ENCODE measurements around the gene MRAS.

Gene MRAS

DNA sequence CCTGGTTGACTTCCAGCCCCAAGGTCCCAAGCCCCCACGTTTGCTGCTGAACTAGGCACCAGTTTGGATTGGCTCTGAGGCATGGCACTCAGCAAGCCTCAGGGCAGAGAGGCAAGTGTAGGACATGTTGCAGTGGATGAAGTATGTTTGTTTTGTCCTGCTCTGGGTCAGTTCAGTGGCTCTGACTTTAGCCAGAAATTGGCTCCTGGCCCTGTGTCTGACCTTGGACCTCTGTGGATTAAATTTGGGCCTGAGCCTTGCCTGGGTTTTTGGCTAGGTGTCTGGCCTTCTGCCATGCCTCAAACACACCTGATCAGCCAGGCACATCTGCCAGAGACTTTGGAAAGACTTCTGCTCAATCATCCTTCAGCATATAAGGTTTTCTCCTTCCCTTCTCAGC lies 3.6 kb upstream of the MRAS start:
- no peak for DNase-seq

DNA sequence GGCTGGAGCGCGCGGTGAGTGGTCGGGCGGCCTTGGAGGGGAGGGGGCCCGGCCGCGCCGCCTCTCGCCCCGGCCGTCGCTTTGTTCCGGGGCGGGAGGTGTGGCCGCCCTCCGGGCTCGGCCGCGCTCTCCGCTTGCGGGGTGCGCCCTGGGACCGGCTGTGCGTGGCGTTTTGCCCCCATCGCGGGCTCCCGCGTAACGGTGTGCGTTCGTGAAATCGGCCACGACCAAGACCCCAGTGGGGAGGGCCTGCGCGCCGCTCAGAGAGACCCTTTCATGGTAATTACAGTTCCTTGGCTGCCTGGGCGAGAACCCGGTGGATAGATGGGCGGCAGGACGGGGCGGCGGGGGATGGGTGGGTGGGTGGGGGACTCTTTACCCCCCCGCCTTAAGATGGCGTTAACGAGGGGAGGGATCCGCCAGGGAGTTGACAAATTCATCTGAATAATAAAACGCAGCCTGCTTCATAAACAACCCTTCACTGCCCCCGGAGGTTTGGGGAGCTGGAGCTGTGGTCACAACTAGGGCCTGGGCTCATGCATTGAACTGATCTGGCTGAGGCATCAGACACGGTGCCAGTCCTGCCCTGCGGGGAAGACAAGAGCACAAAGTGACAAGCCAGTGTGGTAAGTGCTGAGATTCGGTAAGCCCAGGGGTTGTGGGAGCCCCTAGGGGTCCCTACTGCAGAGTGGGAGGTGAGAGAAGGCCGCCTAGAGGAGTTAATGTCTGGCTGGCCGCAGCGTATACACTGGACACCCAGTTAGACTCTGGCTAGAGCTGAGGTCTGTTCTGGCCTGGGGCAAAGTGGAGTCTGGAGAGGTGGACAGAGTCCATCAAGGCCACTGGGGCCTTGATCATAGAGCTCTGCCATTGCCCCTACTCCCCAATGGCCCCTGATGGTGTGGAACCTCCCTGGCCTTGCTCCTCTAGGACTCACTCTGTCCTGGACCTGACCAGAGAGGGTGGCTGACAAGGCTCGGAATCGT lies 668 bp downstream of the MRAS start:
- DNase-seq = no peak

DNA sequence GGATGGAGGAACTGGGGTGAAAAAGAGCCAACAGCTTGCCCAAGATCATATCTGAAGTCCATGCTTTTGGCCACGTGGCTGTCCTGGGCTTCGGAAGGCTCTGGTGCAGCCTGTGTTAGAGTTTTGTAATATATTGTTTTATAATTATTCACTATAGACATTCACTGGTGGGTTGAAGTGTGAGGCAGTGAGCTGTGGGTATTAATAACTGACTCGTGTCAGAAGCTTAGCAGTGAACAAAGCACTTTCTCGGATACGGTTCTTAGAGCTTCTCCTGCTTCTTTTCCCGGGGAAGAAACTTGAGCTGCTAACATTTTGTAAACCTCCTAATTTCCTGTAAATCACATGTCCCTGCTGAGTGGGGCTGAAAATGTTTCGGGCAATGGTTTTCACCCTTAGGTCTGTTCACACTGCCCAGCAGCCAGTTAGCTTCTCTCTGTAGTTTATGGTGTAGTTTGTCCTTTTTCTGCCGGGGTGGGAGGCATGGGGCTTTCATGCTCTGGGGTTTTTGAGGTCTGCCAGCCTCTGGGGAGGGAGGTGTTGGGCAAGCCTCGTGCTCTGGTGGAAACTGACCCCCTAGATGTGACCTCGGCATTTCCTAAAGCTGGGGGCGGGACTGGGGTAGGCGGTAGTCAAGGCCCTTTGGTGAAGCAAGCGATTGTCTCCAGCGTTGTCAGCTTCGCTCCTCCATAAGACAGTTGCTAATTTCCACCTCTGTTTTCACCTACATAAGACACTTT lies 1.7 kb downstream of the MRAS start:
- DNase-seq = no peak

- DNase-seq = no peak
Measured at GRCh38 chr3:138351151-138351550, 2.8 kb downstream of the MRAS start.

DNA sequence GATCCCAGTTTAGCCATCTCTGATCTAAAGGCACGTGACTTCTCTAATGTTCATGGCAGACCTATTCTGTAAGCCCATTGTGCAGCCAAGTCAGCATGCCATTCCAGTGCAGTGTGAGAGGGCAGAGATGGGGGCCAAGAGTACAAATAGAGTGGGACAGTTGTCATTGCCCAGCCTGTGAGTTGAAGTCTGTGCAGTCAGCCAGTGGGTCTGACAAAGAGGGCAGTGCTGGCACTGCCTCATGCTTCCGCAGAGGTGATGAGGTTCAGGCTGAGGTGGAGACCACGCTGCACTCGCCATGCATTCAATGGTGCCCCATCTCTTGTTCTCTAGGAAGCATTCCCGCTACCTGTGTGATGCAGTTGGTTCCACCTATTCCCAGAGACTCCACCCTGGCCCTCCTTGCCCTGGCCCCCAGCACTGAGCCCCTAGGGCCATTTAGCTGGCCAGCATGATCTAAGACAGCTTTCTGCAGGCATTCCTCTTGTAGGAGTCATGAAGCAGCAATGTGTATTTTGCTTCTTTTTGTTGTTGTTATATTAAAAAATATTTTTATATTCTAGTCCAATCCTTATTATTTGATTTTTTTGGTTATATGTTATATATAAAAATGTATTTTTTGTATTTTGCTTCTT lies 3.7 kb downstream of the MRAS start:
- DNase-seq = no peak

- no peak for DNase-seq
Measured at GRCh38 chr3:138354376-138354775, 6.0 kb downstream of the MRAS start.

DNA sequence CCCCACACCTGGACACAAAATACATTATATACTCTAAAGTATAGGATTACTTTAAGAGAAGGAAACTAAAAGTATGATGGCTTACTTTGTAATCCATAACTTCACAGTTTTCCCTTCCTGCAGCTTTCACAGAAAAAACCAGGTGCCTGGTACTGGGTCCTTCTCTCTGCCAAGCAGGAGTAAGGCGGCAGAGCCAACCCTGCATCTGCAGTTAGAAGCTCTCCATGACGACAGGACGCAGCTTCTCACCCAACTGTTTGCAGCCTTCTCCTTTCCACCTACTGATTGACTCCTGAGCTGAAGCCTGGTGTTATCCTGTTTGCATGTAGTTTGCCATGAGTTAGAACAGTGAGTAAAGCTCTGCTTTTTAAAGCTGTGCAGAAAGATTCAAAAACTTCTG lies 6.7 kb downstream of the MRAS start:
- no peak for DNase-seq

DNA sequence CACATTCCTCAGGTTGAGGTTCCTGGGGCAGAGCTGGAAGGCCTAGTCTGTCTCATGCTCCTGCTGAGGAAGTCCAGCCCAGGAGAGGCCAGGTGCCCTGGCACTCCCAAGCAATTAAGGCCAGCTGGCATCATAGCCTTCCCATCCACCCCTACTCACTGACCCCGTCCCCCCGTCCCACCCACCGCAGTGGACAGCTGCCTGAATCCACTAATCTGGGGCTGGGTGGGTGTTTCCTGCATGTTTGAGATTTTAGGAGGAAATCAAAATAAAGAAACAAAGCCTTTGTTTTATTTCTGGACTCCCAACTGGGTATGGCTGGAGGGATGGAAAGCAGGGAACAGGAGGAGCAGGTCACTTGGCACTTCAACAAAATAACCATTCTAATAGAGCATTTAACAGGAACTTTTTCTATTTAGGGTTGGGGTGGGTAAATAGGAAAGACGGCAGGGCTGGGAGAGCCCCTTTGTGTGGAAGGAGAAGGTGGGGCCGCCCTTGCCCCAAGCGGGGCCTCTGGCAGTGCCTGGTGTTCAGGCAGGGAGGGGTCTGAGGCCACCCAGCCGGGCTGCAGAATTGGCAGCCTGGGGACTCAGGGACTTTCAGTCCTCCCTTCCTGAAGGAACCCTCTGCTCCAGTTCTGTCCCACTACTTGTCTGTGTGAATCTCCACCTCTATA lies 8.5 kb downstream of the MRAS start:
- no peak for DNase-seq

DNA sequence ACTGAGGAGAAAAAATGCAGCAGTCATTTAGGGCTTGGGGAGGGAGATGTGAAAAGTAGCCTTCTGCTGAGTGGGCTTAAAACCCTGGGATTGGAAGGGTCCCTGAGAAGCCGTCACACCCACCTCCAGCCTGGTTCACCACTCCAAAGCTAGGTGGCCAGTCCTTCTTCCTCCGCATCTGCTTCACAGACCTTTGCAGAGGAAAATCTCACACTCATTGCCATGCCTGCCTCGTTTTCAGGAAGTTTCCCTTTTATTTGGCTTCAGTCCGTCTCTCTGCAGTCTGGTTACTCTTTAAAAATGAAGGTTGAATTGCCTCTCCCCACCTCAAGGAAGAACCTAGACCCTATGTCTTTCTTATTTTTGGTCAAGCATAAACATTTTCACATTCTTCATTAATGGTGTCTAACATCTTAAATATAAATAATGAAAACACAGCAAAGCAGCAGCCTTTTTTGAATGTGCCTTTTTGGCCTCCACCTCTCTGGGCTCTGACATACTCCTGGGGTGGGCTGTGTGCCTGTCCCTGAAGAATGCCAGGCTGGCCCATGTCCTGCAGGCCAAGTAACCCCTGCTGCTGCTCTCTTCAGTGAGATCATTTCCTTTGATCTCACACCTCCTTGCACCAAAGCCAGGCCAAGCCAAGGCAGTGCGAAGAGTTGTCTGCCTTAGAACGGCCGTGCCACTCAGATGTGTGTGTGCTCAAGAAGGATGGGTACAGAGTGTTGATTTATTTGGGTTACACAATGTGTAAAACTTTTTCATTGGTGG lies 11.0 kb downstream of the MRAS start:
- DNase-seq = no peak

DNA sequence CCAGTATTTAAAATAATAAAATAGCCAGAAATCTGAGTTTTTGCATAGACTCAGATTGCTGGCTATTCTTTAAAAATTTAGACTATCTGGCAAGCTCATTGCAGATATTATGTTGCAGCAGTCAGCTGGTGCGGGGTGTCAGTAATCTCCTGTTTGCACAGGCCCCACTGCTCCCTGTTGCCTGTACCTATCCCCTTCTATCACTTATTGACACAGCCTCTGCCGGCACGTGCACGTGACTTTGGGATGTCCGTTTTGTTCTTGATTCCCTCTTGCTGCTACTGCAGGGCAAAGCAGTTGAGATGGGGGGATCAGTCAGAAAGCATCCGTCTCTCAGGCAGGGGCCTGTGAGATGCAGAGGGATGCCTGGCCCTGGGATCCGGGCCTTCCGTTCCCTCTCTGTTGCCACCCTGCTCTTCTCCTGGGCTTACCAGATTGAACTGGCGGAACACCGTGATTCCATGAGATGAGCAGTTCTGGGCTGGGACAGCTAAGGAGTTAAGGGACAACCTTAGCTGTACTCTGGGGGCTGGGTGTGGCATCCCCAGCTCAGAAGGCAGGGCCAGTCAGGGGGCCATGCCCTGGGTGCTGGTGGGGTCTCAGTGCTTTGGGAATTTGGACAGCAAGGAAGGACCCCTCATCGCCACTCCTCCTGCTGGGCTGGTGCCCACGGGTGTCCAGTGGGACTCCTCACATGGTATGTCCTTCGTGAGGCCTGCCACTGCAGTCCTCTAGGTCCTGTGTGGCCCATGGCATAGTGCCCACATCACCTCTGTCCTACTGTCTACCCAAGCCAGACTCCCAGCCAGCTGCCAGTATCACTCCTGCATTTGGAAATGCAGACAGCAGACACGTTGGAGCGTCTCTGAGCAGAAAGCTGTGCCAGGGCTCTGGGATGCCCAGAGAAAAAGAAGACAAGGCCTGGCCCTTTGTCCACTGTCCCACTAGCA lies 11.8 kb downstream of the MRAS start:
- no peak for DNase-seq

GRCh38 chr3:138360869-138361525 lies 12.6 kb downstream of the MRAS start:
- no peak for DNase-seq

- no peak for DNase-seq
Measured at GRCh38 chr3:138361561-138361971, 13.2 kb downstream of the MRAS start.

DNA sequence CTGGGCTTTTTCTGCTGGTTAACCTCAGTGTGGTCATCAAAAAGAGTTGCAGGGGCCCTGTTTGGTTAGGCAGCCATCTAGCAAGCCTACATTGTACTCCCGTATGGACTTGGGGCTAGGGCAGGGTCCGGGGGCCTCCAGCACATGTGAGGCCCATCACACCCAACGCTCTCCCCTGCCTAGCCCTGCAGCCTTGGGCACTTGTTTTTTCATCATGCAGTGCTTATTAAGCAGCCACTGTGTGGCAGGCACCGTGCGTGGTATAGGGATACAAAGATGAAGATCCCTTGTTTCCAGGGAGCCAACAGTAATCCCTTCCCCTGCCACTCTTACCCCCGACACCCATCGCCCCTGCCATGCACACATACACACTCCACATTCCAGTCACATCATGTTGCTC lies 14.2 kb downstream of the MRAS start:
- no peak for DNase-seq

DNA sequence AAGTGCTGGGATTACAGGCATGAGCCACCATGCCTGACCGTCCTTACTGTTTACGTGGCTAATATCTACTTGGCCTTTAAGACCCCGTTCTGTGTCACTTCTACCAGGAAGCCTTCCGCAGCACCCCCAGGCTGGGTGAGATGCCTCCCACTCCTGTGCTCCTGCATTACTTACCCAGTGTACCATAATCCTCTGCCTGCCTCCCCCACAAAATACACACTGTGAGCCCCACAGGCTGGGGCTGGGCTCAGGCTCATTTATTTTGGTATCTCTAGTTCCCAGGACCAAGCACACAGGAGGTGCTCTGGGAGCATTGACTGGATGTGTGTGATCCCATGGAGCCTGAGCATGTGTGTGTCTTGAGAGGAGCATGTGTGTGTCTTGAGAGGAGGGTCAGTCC lies 14.9 kb downstream of the MRAS start:
- DNase-seq = no peak

- DNase-seq = no peak
Measured at GRCh38 chr3:138364356-138365252, 16.2 kb downstream of the MRAS start.

DNA sequence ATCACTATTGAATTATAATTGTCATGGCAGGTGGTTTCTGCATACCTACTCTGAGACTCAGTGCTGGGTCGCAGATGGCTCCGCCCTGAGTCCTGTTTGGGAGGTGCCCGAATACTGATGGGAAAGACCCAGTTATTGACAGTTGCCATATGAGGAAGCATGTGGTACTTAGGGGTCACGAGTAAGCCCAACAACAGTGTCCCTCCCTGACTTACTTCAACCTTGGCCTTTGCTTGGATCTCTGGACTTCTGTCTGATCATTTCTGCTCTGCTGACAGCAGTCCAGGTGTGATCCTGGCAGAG lies 16.8 kb downstream of the MRAS start:
- DNase-seq = no peak

GRCh38 chr3:138366006-138366759 lies 17.8 kb downstream of the MRAS start:
- DNase-seq = no peak

DNA sequence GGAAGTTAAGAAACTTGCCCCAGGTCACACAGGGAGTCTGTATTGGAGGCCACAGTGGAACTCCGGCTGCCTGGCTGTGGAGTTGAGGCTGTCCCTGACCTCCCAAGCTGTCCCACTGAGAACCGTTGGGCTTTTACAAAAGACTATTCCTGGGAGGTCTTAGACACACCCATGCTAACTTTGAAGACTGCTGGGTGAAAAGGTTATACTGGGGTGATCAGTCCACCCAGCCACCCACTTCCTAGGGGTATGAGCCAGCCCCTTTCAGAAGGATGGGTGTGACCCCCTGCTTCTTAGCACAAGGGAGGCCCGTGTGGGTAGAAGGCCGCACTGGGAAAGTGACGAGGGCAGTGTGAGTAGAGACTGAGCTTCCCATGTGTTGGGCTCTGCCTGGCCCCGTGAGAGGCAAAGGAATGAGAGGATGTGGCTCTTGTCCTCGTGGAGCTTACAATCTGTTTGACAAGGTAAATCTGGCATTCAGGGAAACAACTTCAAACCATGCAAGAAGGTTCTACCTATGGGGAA lies 19.0 kb downstream of the MRAS start:
- no peak for DNase-seq

DNA sequence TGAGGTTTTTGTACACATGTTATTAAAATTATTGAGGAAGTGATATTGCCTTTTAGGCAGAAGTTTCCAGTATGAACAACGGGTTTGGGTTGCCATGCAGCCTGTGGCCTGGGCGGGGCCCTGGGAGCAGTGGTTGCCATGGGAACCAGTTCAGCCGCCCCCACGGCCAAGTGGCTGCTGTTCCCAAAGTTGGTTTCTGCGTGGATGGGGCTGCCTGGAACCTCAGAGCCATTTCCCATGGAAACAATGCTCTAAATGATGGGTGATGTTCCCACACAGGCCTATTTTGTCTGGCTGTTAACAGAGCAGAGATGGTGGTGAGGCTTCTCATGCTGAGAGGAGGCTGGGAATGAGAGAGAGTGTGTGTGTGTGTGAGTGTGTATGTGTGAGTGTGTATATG lies 19.5 kb downstream of the MRAS start:
- DNase-seq = no peak

Data from NCI-H2081 treated with DMSO at 0.1 percent for 48 hours (cell line).